Right lobe of liver (tissue), 6 donors: ENCODE measurements around the gene CCNB1IP1. TPM values are rescaled to one million over a fixed set of nuclear protein-coding genes. Genes with fewer than 3 reads are reported as not detected.
A peak's percentile ranks its signal among the peaks of the same experiment; 100 is the strongest.
"Not testable (repeated sequence)": the region's sequence is repeated elsewhere in the genome, so short reads cannot be mapped to it uniquely, and the experiment has no call there.

Experiments
- ATAC-seq, 4 donors: fragments of 200-7000 bp; cut with Tn5 transposase; one replicate each; pipeline ENCODE4 v1.9.1; 2020; ENCODE audit warnings: mild to moderate bottlenecking in 4 of 4, moderate library complexity in 4 of 4
- DNase-seq, 3 donors: peaks; one replicate each; pipeline ENCODE4 v3.0.0-alpha.2; 2020
- H3K27ac ChIP-seq, 3 donors: fragments of 200-600 bp; one replicate each; pipeline ENCODE4 v1.8.0; 2022
- H3K27me3 ChIP-seq, 2 donors: fragments of 200-600 bp; one replicate each; pipeline ENCODE4 v1.8.0; 2022
- H3K36me3 ChIP-seq, 4 donors: fragments of 200-600 bp; sonication (generic) in 1 of 4; one replicate each; pipeline versions ENCODE4 v1.5.1 to v1.8.0; 2017 to 2022; ENCODE audit warnings: control low read depth in 1 of 4
- H3K4me1 ChIP-seq, 4 donors: fragments of 200-600 bp; sonication (generic) in 1 of 4; one replicate each; pipeline versions ENCODE4 v1.5.1 to v1.8.0; 2017 to 2022; ENCODE audit warnings: control low read depth in 1 of 4
- H3K4me3 ChIP-seq, 3 donors: fragments of 200-600 bp; one replicate each; pipeline ENCODE4 v1.8.0; 2022
- H3K9me3 ChIP-seq, 4 donors: fragments of 200-600 bp; sonication (generic) in 1 of 4; one replicate each; pipeline versions ENCODE4 v1.5.1 to v1.8.0; 2017 to 2022; ENCODE audit warnings: control low read depth in 1 of 4
- CTCF ChIP-seq, 4 donors: fragments of 200-600 bp in 3 of 4; fragments of 450-650 bp in 1 of 4; IDR thresholded peaks; one replicate each; pipeline versions ENCODE4 v1.5.1 to v1.8.0; 2016 to 2022; ENCODE audit warnings: antibody characterized with exemption in 4 of 4, mild to moderate bottlenecking in 2 of 4
- POLR2A ChIP-seq: fragments of 450-650 bp; IDR thresholded peaks from one replicate; pipeline ENCODE4 v1.6.1; 2017; ENCODE audit warnings: antibody characterized with exemption, mild to moderate bottlenecking
- WGBS: methylation state at CpG from one replicate; pipeline ENCODE4 v1.1.6; 2018; ENCODE audit warnings: low coverage, low lambda C conversion rate; ENCODE audit not compliant: insufficient coverage; ENCODE audit errors: missing lambda C conversion rate; 5-methylcytosine and 5-hydroxymethylcytosine counted together
- intact Hi-C, 2 donors: fragments of 100-400 bp; cut with DNase I; formaldehyde crosslinking; loops; one replicate each; pipeline versions ENCODE4 v1.11.2 to v1.14.1; 2022
- total RNA-seq, 6 experiments: library from RNA; depleted of rRNA in 2 of 6; stranded (reverse); fragments of >200 nt in 2 of 6; fragmentation: NEBNext Ultra II Directional in 3 of 6; extraction: Animal tissue kit (Norgen Biotek cat#: 25700) in 3 of 6; gene quantifications; one replicate each; pipeline versions ENCODE4 v1.1.0 to v1.2.4, GENCODE V29; 2016 to 2023
- donor health status: DM: no; HTN: yes; CAD: no.
- donor health status: DM: no; HTN: no; CAD: no.
- donor health status: DM: no; HTN: no; CAD: no.
- donor health status: DM: no; HTN: yes; CAD: no.
- donor health status: DM: no; HTN: yes; CAD: no.

CCNB1IP1 gene
- total RNA-seq, 6 experiments from 2014 or later = 15.7 to 55.5 (median 24.9) TPM

- peaks cover 0 to 3% (median 0%) of the 10 kb centered on the region in 4 donors for H3K4me1 ChIP-seq
- peaks cover 0 to 17% (median 2%) of the 10 kb centered on the region in 4 donors for H3K36me3 ChIP-seq
- peak; percentile 97 to 98 (median 98) for DNase-seq
- peak within 1 kb of the TSS; percentile 86 to 97 (median 96) for H3K27ac ChIP-seq
- no peaks in the 10 kb centered on the region for H3K9me3 ChIP-seq
- ATAC-seq = peak; percentile 94 to 99 (median 96)
- H3K4me3 ChIP-seq = peak within 1 kb of the TSS; percentile 58 to 69 (median 62)
- WGBS = 0% methylated on average over 19 of the region's 50 CpGs
- TF ChIP-seq POLR2A = peak; percentile 98
- no peak for TF ChIP-seq CTCF (IDR thresholded peaks at IDR 0.05)
- no peaks in the 10 kb centered on the region for H3K27me3 ChIP-seq
- intact Hi-C loops = no loop called here
Measured at GRCh38 chr14:20343092-20343861, 10.2 kb upstream of the CCNB1IP1 start, which contains the start of gene PARP2. Gene PARP2, plus strand, starts transcription at chr14:20343635. Its CDS starts 7 bp downstream, at chr14:20343642.

GRCh38 chr14:20341646-20342045, 8.6 kb upstream of the CCNB1IP1 start:
- intact Hi-C loops = no loop called here
- peak overlapping the region in 1 of 3 donors; percentile 96 for H3K27ac ChIP-seq
- H3K27me3 ChIP-seq = no peaks in the 10 kb centered on the region
- DNase-seq = no peak
- ATAC-seq = no peak
- TF ChIP-seq CTCF (IDR thresholded peaks at IDR 0.05) (no peak), POLR2A (no peak)
- H3K4me3 ChIP-seq = peak overlapping the region; percentile 58 to 69 (median 62)
- no peaks in the 10 kb centered on the region for H3K9me3 ChIP-seq
- peaks cover 0 to 12% (median 0%) of the 10 kb centered on the region in 4 donors for H3K36me3 ChIP-seq
- WGBS = 19% methylated on average over 2 of the region's 2 CpGs
- peaks cover 0 to 3% (median 0%) of the 10 kb centered on the region in 4 donors for H3K4me1 ChIP-seq

- H3K9me3 ChIP-seq, H3K27me3 ChIP-seq, intact Hi-C loops, ATAC-seq, DNase-seq, H3K4me1 ChIP-seq, H3K27ac ChIP-seq, H3K4me3 ChIP-seq: not testable (repeated sequence)
- WGBS = 90% methylated on average over 3 of the region's 4 CpGs
- peaks cover 0 to 11% (median 0%) of the 10 kb centered on the region in 4 donors for H3K36me3 ChIP-seq
Measured at GRCh38 chr14:20341032-20341431, 8.0 kb upstream of the CCNB1IP1 start.

GRCh38 chr14:20334017-20334416, 938 bp upstream of the CCNB1IP1 start:
- peaks cover 0 to 2% (median 0%) of the 10 kb centered on the region in 4 donors for H3K36me3 ChIP-seq
- peaks cover 0 to 33% (median 7%) of the 10 kb centered on the region in 4 donors for H3K4me1 ChIP-seq
- no peaks in the 10 kb centered on the region for H3K27me3 ChIP-seq
- intact Hi-C loops = no loop called here
- no peaks in the 10 kb centered on the region for H3K9me3 ChIP-seq
- H3K27ac ChIP-seq = peak overlapping the region in 2 of 3 donors; percentile 93 to 94
- DNase-seq = no peak
- WGBS = 40% methylated on average over 7 of the region's 7 CpGs
- no peak for TF ChIP-seq CTCF (IDR thresholded peaks at IDR 0.05)
- TF ChIP-seq POLR2A = no peak
- ATAC-seq = peak in 1 of 4 donors; percentile 20
- peak overlapping the region in 1 of 3 donors; percentile 67 for H3K4me3 ChIP-seq

- peaks cover 0 to 7% (median 0%) of the 10 kb centered on the region in 4 donors for H3K36me3 ChIP-seq
- peak overlapping the region; percentile 63 to 94 (median 93) for H3K27ac ChIP-seq
- H3K27me3 ChIP-seq = no peaks in the 10 kb centered on the region
- ATAC-seq (peak; percentile 32 to 66 (median 65)), DNase-seq (no peak)
- peaks cover 0 to 38% (median 8%) of the 10 kb centered on the region in 4 donors for H3K4me1 ChIP-seq
- intact Hi-C loops = no loop called here
- H3K9me3 ChIP-seq = no peaks in the 10 kb centered on the region
- 3% methylated on average over 3 of the region's 3 CpGs for WGBS
- peak overlapping the region; percentile 49 to 75 (median 67) for H3K4me3 ChIP-seq
- TF ChIP-seq POLR2A (no peak), CTCF (IDR thresholded peaks at IDR 0.05) (no peak)
Measured at GRCh38 chr14:20333494-20333841, 389 bp upstream of the CCNB1IP1 start.
